A673 (cell line): ENCODE results near the gene GJD3. TPM values are rescaled to one million over a fixed set of nuclear protein-coding genes. Genes with fewer than 3 reads are reported as not detected.

Experiments
- BruUV-seq: library from RNA; stranded (reverse); fragments of 400-500 nt; replicated peaks from 2 replicates; lab custom pipeline; 2021; lab: Mats Ljungman, UMichigan
- CTCF ChIA-PET: fragments of 300-600 bp; sonication (Branson Sonifier 250); formaldehyde crosslinking; loops from one replicate; lab custom pipeline; 2022; ENCODE audit warnings: antibody characterized with exemption; lab: Charles Lee
- POLR2A ChIA-PET: fragments of 300-600 bp; sonication (Branson Sonifier 250); formaldehyde crosslinking; loops from one replicate; lab custom pipeline; 2022; ENCODE audit warnings: antibody characterized with exemption; ENCODE audit not compliant: low non-redundant PET; lab: Charles Lee
- DNase-seq: peaks from one replicate; pipeline ENCODE4 v3.0.0-alpha.2; 2015; ENCODE audit warnings: low spot score
- H3K27ac ChIP-seq: fragments of 200-600 bp; sonication (generic); 2 replicates; pipeline ENCODE4 v1.5.1; 2016; ENCODE audit warnings: mixed run types, low read depth, mild to moderate bottlenecking, mixed read lengths, antibody characterized with exemption, low read length; ENCODE audit not compliant: poor library complexity, severe bottlenecking
- H3K27me3 ChIP-seq: fragments of 200-600 bp; sonication (generic); replicated peaks from 2 replicates; pipeline ENCODE4 v1.6.1; 2017; ENCODE audit warnings: mixed run types, low read depth, mild to moderate bottlenecking, mixed read lengths, antibody characterized with exemption, low read length; ENCODE audit not compliant: insufficient read depth, poor library complexity
- H3K36me3 ChIP-seq: fragments of 200-600 bp; sonication (generic); 2 replicates; pipeline ENCODE4 v1.6.1; 2016; ENCODE audit warnings: mixed run types, mild to moderate bottlenecking, mixed read lengths, antibody characterized with exemption, low read length; ENCODE audit not compliant: insufficient read depth, poor library complexity, severe bottlenecking
- H3K4me1 ChIP-seq: fragments of 200-600 bp; sonication (generic); 2 replicates; pipeline ENCODE4 v1.6.1; 2017; ENCODE audit warnings: mixed run types, mild to moderate bottlenecking, mixed read lengths, antibody characterized with exemption, low read length; ENCODE audit not compliant: insufficient read depth, poor library complexity, severe bottlenecking
- H3K4me3 ChIP-seq: fragments of 200-600 bp; sonication (generic); 2 replicates; pipeline ENCODE4 v1.5.1; 2016; ENCODE audit warnings: low read depth, mixed run types, mild to moderate bottlenecking, mixed read lengths, low read length; ENCODE audit not compliant: poor library complexity, severe bottlenecking
- H3K9me3 ChIP-seq: fragments of 200-600 bp; sonication (generic); 2 replicates; pipeline ENCODE4 v1.6.1; 2016; ENCODE audit warnings: mixed run types, low read depth, mild to moderate bottlenecking, mixed read lengths, antibody characterized with exemption, low read length; ENCODE audit not compliant: poor library complexity, severe bottlenecking
- CTCF ChIP-seq: fragments of 300-800, 200-600 bp; sonication (generic); conservative IDR thresholded peaks from 2 replicates; pipeline ENCODE4 v1.5.1; 2017; ENCODE audit warnings: low read depth, mild to moderate bottlenecking, antibody characterized with exemption, low read length, moderate library complexity, mixed read lengths
- EZH2 ChIP-seq: fragments of 200-600 bp; sonication (generic); IDR thresholded peaks from 2 replicates; pipeline ENCODE4 v1.6.1; 2017; ENCODE audit warnings: borderline replicate concordance, low read depth, mild to moderate bottlenecking, mixed read lengths, antibody characterized with exemption, low read length; ENCODE audit not compliant: poor library complexity, severe bottlenecking
- intact Hi-C: fragments of 100-400 bp; cut with micrococcal nuclease; formaldehyde crosslinking; loops from one replicate; pipeline ENCODE4 v1.10.0; 2022; ENCODE audit not compliant: unreplicated experiment
- total RNA-seq: library from RNA; stranded (reverse); gene quantifications from 2 replicates; pipeline ENCODE4 v1.2.3, GENCODE V29; 2021

Gene GJD3
- total RNA-seq, 1 experiment from 2014 or later = not detected

GRCh38 chr17:40356990-40357881 is 7.3 kb downstream of the GJD3 start:
- no TSS peak for BruUV-seq
- no peak for TF ChIP-seq CTCF
- TF ChIP-seq EZH2 = no peak
- Histone ChIP-seq H3K27ac (no peak overlapping the region), H3K36me3 (peaks cover 12% of the 10 kb centered on the region), H3K27me3 (no peaks in the 10 kb centered on the region), H3K4me3 (no peak overlapping the region), H3K4me1 (no peaks in the 10 kb centered on the region), H3K9me3 (no peaks in the 10 kb centered on the region)
- POLR2A ChIA-PET = no interaction called here
- CTCF ChIA-PET = interaction anchor here (0.9 to 2.4 kb wide), 2 partner anchors 36 to 176 kb away, joined by 3 to 7 read pairs; no protein-coding TSS in a partner anchor
- DNase-seq = no peak
- intact Hi-C loops = loop anchor here (10.0 kb wide), 1 partner anchor 208 kb away; the partner anchor contains the start of gene CCR7

GRCh38 chr17:40355804-40356758 is 8.5 kb downstream of the GJD3 start:
- ChIA-PET CTCF (no interaction called here), POLR2A (no interaction called here)
- H3K9me3 ChIP-seq = no peaks in the 10 kb centered on the region
- no peaks in the 10 kb centered on the region for H3K27me3 ChIP-seq
- intact Hi-C loops = loop anchor here (1.0 to 10.0 kb wide), 2 partner anchors 53 to 209 kb away; partner anchors contain the start of gene CCR7
- peaks cover 9% of the 10 kb centered on the region for H3K4me1 ChIP-seq
- no TSS peak for BruUV-seq
- no peak overlapping the region for H3K27ac ChIP-seq
- no peak overlapping the region for H3K4me3 ChIP-seq
- H3K36me3 ChIP-seq = peaks cover 13% of the 10 kb centered on the region
- TF ChIP-seq CTCF (no peak), EZH2 (no peak)
- no peak for DNase-seq
